ENCODE results near the gene FHIP1A.

The FHIP1A gene

GRCh38 chr4:151458148-151458547, 49.2 kb downstream of the FHIP1A start:
- no peak for DNase-seq (ENCODE audit: low read depth)

Data from iris pigment epithelial cell (primary cell).